ENCODE results near the gene ZDHHC22. TPM values are rescaled to one million over a fixed set of nuclear protein-coding genes. Genes with fewer than 3 reads are reported as not detected.

Gene ZDHHC22
- polyA plus RNA-seq, 1 donor from 2014 or later = 4.3 TPM

DNA sequence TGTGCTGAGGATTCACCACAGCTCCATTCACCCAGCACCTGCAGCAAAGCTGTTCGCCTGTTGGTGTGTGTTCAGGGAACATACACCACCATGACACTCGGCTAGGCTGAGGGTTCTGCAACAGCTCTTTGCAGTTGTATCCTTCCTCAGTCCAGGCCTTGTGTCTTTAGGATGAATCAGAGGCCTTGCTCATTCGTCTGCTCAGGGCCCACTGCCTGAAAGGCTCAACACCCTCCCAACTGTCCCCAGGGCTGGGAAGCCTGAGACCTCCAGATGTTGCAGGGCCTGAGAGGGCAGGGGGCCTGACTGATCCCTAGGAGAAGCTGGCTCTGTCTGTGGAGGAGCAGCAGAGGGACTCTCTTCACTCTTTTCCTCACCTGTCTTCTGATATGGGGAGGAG is 11.2 kb downstream of the ZDHHC22 start:
- Histone ChIP-seq H3K4me2 (ENCODE audit: low read length) (no peak overlapping the region), H3K27ac (ENCODE audit: low read length) (no peak overlapping the region)

DNA sequence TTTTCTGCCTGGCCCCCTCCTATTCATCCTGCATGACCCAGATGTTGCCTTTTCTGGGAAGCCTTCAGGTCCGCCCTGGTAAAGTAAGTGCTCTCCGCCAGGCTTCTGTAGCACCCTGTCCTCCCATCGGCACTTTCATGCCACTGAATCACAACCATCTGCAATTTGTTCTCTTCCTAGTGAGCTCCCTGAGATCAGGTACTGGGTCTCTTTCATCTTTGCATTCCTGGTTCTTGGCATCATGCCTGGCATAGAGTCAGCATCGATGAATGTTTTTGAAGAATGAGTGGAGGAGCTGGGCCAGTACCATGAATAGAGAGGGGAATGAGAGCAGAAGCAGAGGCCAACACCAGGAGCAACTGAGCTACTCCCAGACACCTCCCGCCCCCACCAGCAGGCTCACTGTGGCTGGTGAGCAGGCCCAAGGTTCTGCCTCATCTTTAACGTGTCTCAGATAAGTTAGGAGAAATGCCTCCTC is 13.1 kb downstream of the ZDHHC22 start:
- peaks cover 42% of the 10 kb centered on the region for H3K27me3 ChIP-seq (ENCODE audit: insufficient read depth, low read depth, low read length)
- no peak overlapping the region for H3K27ac ChIP-seq (ENCODE audit: low read length)
- H3K4me2 ChIP-seq (ENCODE audit: low read length) = no peak overlapping the region
- no peak overlapping the region for H2AFZ ChIP-seq (ENCODE audit: low read depth, low read length)
- no peaks in the 10 kb centered on the region for H3K9me2 ChIP-seq (ENCODE audit: insufficient read depth, low read length)
- no peaks in the 10 kb centered on the region for H4K20me1 ChIP-seq (ENCODE audit: insufficient read depth)
- no peaks in the 10 kb centered on the region for H3K9me3 ChIP-seq (ENCODE audit: low read length)
- no peak overlapping the region for H3K4me3 ChIP-seq (ENCODE audit: low read length)
- H3F3A ChIP-seq (ENCODE audit: insufficient read depth, low read length, poor library complexity, severe bottlenecking) = no peaks in the 10 kb centered on the region
- no peaks in the 10 kb centered on the region for H3K79me2 ChIP-seq (replicated peaks; ENCODE audit: insufficient read depth, low read length)
- no peak overlapping the region for H3K9ac ChIP-seq (ENCODE audit: low read length)
- TF ChIP-seq SMC3 (conservative IDR thresholded peaks at IDR 0.05; ENCODE audit: poor library complexity) (no peak), POLR2AphosphoS5 (IDR thresholded peaks at IDR 0.05) (no peak), RAD21 (conservative IDR thresholded peaks at IDR 0.05) (no peak)
- TF ChIP-seq, protein P1, sequence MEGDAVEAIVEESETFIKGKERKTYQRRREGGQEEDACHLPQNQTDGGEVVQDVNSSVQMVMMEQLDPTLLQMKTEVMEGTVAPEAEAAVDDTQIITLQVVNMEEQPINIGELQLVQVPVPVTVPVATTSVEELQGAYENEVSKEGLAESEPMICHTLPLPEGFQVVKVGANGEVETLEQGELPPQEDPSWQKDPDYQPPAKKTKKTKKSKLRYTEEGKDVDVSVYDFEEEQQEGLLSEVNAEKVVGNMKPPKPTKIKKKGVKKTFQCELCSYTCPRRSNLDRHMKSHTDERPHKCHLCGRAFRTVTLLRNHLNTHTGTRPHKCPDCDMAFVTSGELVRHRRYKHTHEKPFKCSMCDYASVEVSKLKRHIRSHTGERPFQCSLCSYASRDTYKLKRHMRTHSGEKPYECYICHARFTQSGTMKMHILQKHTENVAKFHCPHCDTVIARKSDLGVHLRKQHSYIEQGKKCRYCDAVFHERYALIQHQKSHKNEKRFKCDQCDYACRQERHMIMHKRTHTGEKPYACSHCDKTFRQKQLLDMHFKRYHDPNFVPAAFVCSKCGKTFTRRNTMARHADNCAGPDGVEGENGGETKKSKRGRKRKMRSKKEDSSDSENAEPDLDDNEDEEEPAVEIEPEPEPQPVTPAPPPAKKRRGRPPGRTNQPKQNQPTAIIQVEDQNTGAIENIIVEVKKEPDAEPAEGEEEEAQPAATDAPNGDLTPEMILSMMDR (IDR thresholded peaks at IDR 0.05; ENCODE audit: poor library complexity, severe bottlenecking) = no peak
- H3K36me3 ChIP-seq (ENCODE audit: insufficient read depth, low read length) = no peaks in the 10 kb centered on the region

More for the DNA sequence above, 11.2 kb downstream of the ZDHHC22 start:
- Histone ChIP-seq H3K9me3 (ENCODE audit: low read length) (no peaks in the 10 kb centered on the region), H3K9me2 (ENCODE audit: insufficient read depth, low read length) (no peaks in the 10 kb centered on the region), H3K27me3 (ENCODE audit: insufficient read depth, low read depth, low read length) (peaks cover 33% of the 10 kb centered on the region), H3K36me3 (ENCODE audit: insufficient read depth, low read length) (no peaks in the 10 kb centered on the region), H3K79me2 (replicated peaks; ENCODE audit: insufficient read depth, low read length) (no peaks in the 10 kb centered on the region), H3F3A (ENCODE audit: insufficient read depth, low read length, poor library complexity, severe bottlenecking) (no peaks in the 10 kb centered on the region), H4K20me1 (ENCODE audit: insufficient read depth) (no peaks in the 10 kb centered on the region), H3K9ac (ENCODE audit: low read length) (no peak overlapping the region), H2AFZ (ENCODE audit: low read depth, low read length) (no peak overlapping the region), H3K4me3 (ENCODE audit: low read length) (no peak overlapping the region)
- TF ChIP-seq EP300 (conservative IDR thresholded peaks at IDR 0.05; ENCODE audit: poor library complexity, severe bottlenecking) (no peak), MXI1 (conservative IDR thresholded peaks at IDR 0.05; ENCODE audit: poor library complexity, severe bottlenecking) (no peak), TAF1 (IDR thresholded peaks at IDR 0.05; ENCODE audit: low read depth) (no peak), POLR2AphosphoS5 (IDR thresholded peaks at IDR 0.05) (no peak), SMC3 (conservative IDR thresholded peaks at IDR 0.05; ENCODE audit: poor library complexity) (no peak), EZH2 (IDR thresholded peaks at IDR 0.05; ENCODE audit: borderline replicate concordance, insufficient read depth, low read length, poor library complexity, severe bottlenecking) (no peak), RAD21 (conservative IDR thresholded peaks at IDR 0.05) (no peak)
- TF ChIP-seq, protein P1 (IDR thresholded peaks at IDR 0.05; ENCODE audit: poor library complexity, severe bottlenecking) = no peak
- TF ChIP-seq, protein P2, sequence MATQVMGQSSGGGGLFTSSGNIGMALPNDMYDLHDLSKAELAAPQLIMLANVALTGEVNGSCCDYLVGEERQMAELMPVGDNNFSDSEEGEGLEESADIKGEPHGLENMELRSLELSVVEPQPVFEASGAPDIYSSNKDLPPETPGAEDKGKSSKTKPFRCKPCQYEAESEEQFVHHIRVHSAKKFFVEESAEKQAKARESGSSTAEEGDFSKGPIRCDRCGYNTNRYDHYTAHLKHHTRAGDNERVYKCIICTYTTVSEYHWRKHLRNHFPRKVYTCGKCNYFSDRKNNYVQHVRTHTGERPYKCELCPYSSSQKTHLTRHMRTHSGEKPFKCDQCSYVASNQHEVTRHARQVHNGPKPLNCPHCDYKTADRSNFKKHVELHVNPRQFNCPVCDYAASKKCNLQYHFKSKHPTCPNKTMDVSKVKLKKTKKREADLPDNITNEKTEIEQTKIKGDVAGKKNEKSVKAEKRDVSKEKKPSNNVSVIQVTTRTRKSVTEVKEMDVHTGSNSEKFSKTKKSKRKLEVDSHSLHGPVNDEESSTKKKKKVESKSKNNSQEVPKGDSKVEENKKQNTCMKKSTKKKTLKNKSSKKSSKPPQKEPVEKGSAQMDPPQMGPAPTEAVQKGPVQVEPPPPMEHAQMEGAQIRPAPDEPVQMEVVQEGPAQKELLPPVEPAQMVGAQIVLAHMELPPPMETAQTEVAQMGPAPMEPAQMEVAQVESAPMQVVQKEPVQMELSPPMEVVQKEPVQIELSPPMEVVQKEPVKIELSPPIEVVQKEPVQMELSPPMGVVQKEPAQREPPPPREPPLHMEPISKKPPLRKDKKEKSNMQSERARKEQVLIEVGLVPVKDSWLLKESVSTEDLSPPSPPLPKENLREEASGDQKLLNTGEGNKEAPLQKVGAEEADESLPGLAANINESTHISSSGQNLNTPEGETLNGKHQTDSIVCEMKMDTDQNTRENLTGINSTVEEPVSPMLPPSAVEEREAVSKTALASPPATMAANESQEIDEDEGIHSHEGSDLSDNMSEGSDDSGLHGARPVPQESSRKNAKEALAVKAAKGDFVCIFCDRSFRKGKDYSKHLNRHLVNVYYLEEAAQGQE (IDR thresholded peaks at IDR 0.05; ENCODE audit: borderline replicate concordance) = no peak

All from neural cell (in vitro differentiated cells).